ENCODE results near the gene KRT82.
"Not testable (repeated sequence)": the region's sequence is repeated elsewhere in the genome, so short reads cannot be mapped to it uniquely, and the experiment has no call there.

Gene KRT82

GRCh38 chr12:52434760-52435530, 28.8 kb upstream of the KRT82 start:
- DNase-seq = no peak

- no peak for DNase-seq
These were observed 28.1 kb upstream of the KRT82 start, which contains the start of gene KRT75 for GRCh38 chr12:52434081-52434733. TSS of gene KRT75 (minus strand) at chr12:52434371. CDS start at chr12:52434304, 67 bp downstream.

- no peak for DNase-seq
These were observed 27.5 kb upstream of the KRT82 start for GRCh38 chr12:52433501-52434080.

GRCh38 chr12:52432559-52433207, 26.5 kb upstream of the KRT82 start:
- no peak for DNase-seq

- no peak for DNase-seq
These were observed 22.0 kb upstream of the KRT82 start for GRCh38 chr12:52428121-52428520.

GRCh38 chr12:52427083-52427482, 20.9 kb upstream of the KRT82 start:
- DNase-seq = no peak

- DNase-seq = no peak
These were observed 19.9 kb upstream of the KRT82 start for GRCh38 chr12:52426034-52426433.

GRCh38 chr12:52425466-52425865, 19.3 kb upstream of the KRT82 start:
- no peak for DNase-seq

GRCh38 chr12:52423661-52424500, 17.7 kb upstream of the KRT82 start:
- no peak for DNase-seq

GRCh38 chr12:52423035-52423434, 16.9 kb upstream of the KRT82 start:
- DNase-seq = no peak

- no peak for DNase-seq
These were observed 13.5 kb upstream of the KRT82 start for GRCh38 chr12:52419656-52420055.

GRCh38 chr12:52418576-52419110, 12.5 kb upstream of the KRT82 start:
- no peak for DNase-seq

GRCh38 chr12:52417740-52418139, 11.6 kb upstream of the KRT82 start:
- DNase-seq = no peak

- no peak for DNase-seq
These were observed 10.7 kb upstream of the KRT82 start for GRCh38 chr12:52416795-52417194.

GRCh38 chr12:52415870-52416750, 10.0 kb upstream of the KRT82 start:
- no peak for DNase-seq

- no peak for DNase-seq
These were observed 8.8 kb upstream of the KRT82 start for GRCh38 chr12:52414936-52415335.

GRCh38 chr12:52413782-52414345, 7.7 kb upstream of the KRT82 start:
- DNase-seq = no peak

GRCh38 chr12:52413202-52413601, 7.1 kb upstream of the KRT82 start:
- no peak for DNase-seq

- no peak for DNase-seq
These were observed 5.7 kb upstream of the KRT82 start for GRCh38 chr12:52411815-52412214.

- not testable (repeated sequence) for DNase-seq
These were observed 4.6 kb upstream of the KRT82 start for GRCh38 chr12:52410589-52411248.
